ENCODE data around the gene MELTF. TPM values are rescaled to one million over a fixed set of nuclear protein-coding genes. Genes with fewer than 3 reads are reported as not detected.

Gene MELTF
- total RNA-seq, 1 donor from 2014 or later, result 21.6 TPM

DNA sequence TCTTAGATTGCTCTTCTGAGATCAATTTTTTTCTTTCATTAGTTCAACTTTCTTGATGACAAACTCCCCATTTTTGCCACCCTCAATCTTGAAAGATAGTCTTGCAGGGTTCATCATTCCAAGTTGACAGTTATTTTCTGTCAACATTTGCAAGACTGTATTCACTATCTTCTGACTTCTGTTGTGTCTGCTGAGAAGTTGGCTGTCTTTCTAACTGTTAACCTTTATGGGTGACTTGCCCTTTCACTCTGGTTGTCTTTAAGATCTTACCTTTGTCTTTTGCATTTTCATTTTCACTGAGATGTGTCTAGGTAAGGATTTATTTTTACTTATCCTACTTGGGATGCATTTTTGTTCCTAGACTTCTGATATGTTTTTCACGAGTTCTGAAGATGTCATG lies 46.4 kb downstream of the MELTF start:
- intact Hi-C loops (cut with DNase I), result no loop called here
- no peaks in the 10 kb centered on the region for H3K4me1 ChIP-seq
- TF ChIP-seq, protein P1, sequence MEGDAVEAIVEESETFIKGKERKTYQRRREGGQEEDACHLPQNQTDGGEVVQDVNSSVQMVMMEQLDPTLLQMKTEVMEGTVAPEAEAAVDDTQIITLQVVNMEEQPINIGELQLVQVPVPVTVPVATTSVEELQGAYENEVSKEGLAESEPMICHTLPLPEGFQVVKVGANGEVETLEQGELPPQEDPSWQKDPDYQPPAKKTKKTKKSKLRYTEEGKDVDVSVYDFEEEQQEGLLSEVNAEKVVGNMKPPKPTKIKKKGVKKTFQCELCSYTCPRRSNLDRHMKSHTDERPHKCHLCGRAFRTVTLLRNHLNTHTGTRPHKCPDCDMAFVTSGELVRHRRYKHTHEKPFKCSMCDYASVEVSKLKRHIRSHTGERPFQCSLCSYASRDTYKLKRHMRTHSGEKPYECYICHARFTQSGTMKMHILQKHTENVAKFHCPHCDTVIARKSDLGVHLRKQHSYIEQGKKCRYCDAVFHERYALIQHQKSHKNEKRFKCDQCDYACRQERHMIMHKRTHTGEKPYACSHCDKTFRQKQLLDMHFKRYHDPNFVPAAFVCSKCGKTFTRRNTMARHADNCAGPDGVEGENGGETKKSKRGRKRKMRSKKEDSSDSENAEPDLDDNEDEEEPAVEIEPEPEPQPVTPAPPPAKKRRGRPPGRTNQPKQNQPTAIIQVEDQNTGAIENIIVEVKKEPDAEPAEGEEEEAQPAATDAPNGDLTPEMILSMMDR (IDR thresholded peaks at IDR 0.05), result no peak
- H3K36me3 ChIP-seq, result no peaks in the 10 kb centered on the region
- H3K4me3 ChIP-seq, result no peak overlapping the region
- H3K27ac ChIP-seq, result no peak overlapping the region
- H3K27me3 ChIP-seq, result no peaks in the 10 kb centered on the region
- no peaks in the 10 kb centered on the region for H3K9me3 ChIP-seq
- DNase-seq (ENCODE audit: low spot score in 2 of 2), result no peak

DNA sequence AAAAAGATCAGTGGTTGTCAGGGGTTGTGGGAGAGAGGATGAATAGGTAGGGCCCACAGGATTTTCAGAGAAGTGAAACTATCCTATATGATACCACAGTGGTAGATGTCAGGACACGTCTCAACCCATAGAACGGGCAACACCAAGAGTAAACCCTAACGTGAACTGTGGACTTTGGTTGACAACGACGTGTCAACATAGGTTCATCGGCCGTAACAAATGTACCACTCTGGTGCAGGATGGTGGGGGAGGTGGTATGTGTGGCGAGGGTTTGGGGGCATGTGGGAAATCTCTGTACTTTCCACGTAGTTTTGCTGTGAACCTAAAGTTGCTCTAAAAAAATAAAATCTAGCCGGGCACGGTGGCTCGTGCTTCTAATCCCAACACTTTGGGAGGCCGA lies 48.0 kb downstream of the MELTF start:
- intact Hi-C loops (cut with DNase I), result no loop called here

DNA sequence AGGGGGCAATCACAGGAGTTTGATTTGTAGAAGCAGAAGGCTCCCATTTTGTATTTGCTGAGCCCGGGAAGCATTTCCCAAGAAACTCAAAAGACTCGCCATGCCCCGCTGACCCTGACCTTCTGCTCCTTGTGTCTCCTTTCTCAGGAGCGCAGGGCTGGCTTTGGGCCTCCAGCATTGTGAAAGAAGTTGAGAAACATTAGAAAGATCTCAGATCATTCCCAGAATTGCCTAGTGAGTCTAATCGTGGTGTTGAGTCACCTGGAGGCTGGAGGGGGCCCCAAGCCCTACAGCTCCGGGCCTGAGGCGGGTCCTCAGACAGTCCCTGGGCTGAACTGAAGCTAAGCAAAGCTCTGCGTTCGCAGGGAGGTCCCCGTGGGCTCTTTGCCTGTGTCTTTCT lies 50.1 kb downstream of the MELTF start:
- TF ChIP-seq, protein P1 (IDR thresholded peaks at IDR 0.05), result no peak
- H3K9me3 ChIP-seq, result no peaks in the 10 kb centered on the region
- no peak overlapping the region for H3K27ac ChIP-seq
- no peak overlapping the region for H3K4me3 ChIP-seq
- no peaks in the 10 kb centered on the region for H3K27me3 ChIP-seq
- no peaks in the 10 kb centered on the region for H3K36me3 ChIP-seq
- no peaks in the 10 kb centered on the region for H3K4me1 ChIP-seq
- no peak for DNase-seq (ENCODE audit: low spot score in 2 of 2)
- intact Hi-C loops (cut with DNase I), result loop anchor here (2.0 kb wide), 1 partner anchor 207 kb away; no protein-coding TSS in a partner anchor

More for the DNA sequence above, 48.0 kb downstream of the MELTF start:
- Histone ChIP-seq H3K27ac (no peak overlapping the region), H3K36me3 (no peaks in the 10 kb centered on the region), H3K27me3 (no peaks in the 10 kb centered on the region), H3K4me1 (no peaks in the 10 kb centered on the region), H3K4me3 (no peak overlapping the region), H3K9me3 (no peaks in the 10 kb centered on the region)
- TF ChIP-seq, protein P1 (IDR thresholded peaks at IDR 0.05), result no peak
- DNase-seq (ENCODE audit: low spot score in 2 of 2), result no peak

DNA sequence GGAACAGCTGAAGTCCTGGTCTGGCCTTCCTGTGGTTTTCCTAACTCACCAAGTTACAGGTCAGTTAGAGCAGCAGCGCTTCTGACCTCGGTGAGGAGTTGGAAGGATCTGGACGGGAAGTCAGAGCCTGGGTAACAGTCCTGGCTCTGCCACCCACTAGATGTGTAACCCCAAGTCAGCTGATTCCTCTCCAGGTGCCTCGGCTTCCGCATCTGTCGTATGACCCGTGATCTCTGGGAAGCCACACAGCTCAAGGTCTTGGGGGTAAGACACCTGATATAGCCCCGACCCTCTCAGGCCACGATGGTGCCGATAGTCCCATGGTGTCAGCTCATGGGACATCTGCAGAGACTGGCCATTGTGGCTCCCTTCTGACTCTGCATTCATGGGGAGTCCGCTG lies 52.7 kb downstream of the MELTF start:
- Histone ChIP-seq H3K27me3 (no peaks in the 10 kb centered on the region), H3K4me3 (no peak overlapping the region), H3K9me3 (no peaks in the 10 kb centered on the region), H3K4me1 (no peaks in the 10 kb centered on the region), H3K36me3 (no peaks in the 10 kb centered on the region), H3K27ac (no peak overlapping the region)
- TF ChIP-seq, protein P1 (IDR thresholded peaks at IDR 0.05), result no peak
- intact Hi-C loops (cut with DNase I), result no loop called here
- peak in 1 of 2 donors; percentile 42 for DNase-seq (ENCODE audit: low spot score in 2 of 2)

GRCh38 chr3:196975349-196975748 lies 54.3 kb downstream of the MELTF start:
- TF ChIP-seq, protein P1 (IDR thresholded peaks at IDR 0.05), result no peak
- H3K27me3 ChIP-seq, result no peaks in the 10 kb centered on the region
- H3K36me3 ChIP-seq, result no peaks in the 10 kb centered on the region
- intact Hi-C loops (cut with DNase I), result no loop called here
- no peaks in the 10 kb centered on the region for H3K4me1 ChIP-seq
- no peaks in the 10 kb centered on the region for H3K9me3 ChIP-seq
- H3K27ac ChIP-seq, result no peak overlapping the region
- H3K4me3 ChIP-seq, result no peak overlapping the region
- DNase-seq (ENCODE audit: low spot score in 2 of 2), result peak in 1 of 2 donors; percentile 46

DNA sequence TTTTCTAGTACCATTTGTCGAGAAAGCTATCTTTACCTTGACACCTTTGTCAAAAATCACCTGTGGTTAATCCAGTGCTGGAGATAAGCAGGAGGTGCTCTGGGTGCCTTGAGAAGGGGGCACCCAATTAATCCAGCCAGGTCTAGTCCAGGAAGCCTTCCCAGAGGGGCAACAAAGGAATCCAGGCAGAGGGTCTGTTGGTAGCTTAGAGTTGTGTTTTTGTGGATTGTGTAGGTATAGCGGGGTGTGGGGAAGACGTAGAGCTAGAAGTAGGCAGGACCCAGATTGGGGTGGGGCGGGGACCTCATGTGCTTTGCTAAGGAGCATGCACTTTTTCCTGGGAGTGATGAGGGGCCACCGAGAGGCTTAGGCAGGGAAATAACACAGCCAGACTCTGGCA lies 55.0 kb downstream of the MELTF start:
- TF ChIP-seq, protein P1 (IDR thresholded peaks at IDR 0.05), result no peak
- no peaks in the 10 kb centered on the region for H3K9me3 ChIP-seq
- no peaks in the 10 kb centered on the region for H3K27me3 ChIP-seq
- no peaks in the 10 kb centered on the region for H3K4me1 ChIP-seq
- no peaks in the 10 kb centered on the region for H3K36me3 ChIP-seq
- H3K27ac ChIP-seq, result no peak overlapping the region
- H3K4me3 ChIP-seq, result no peak overlapping the region
- intact Hi-C loops (cut with DNase I), result no loop called here
- DNase-seq (ENCODE audit: low spot score in 2 of 2), result peak in 1 of 2 donors; percentile 42

Data from ascending aorta (tissue), 2 donors.